Endothelial cell of umbilical vein (primary cell): ENCODE measurements around the gene JAM2.

Experiments
- EZH2 ChIP-seq: IDR thresholded peaks from 2 replicates; pipeline ENCODE4 v1.6.1; 2012; ENCODE audit warnings: borderline replicate concordance, low read depth, mild to moderate bottlenecking, moderate library complexity, low read length, inconsistent platforms; ENCODE audit not compliant: severe bottlenecking
- GATA2 ChIP-seq: IDR thresholded peaks from 2 replicates; pipeline ENCODE4 v1.7.0; 2011; ENCODE audit warnings: low read depth, mild to moderate bottlenecking, moderate library complexity, mixed read lengths, low read length; ENCODE audit not compliant: insufficient read length, insufficient read depth
- JUN ChIP-seq: IDR thresholded peaks from 2 replicates; pipeline ENCODE4 v1.6.1; 2011; ENCODE audit warnings: borderline replicate concordance, low read depth; ENCODE audit not compliant: insufficient read length, insufficient read depth
- MYC ChIP-seq: IDR thresholded peaks from one replicate; pipeline ENCODE4 v1.6.1; 2011; ENCODE audit warnings: mild to moderate bottlenecking, low read depth, low read length
- POLR2A ChIP-seq: IDR thresholded peaks from 2 replicates; pipeline ENCODE4 v1.6.1; 2012; ENCODE audit warnings: low read depth, mild to moderate bottlenecking, control low read depth, low read length
- POLR2AphosphoS5 ChIP-seq: IDR thresholded peaks from 2 replicates; pipeline ENCODE4 v1.6.1; 2012; ENCODE audit warnings: low read depth, mild to moderate bottlenecking, control low read depth, low read length, moderate library complexity; ENCODE audit not compliant: insufficient read depth
- TF ChIP-seq, protein P1 (sequence below), 2 donors: IDR thresholded peaks; 1 replicate in 1 of 2; 2 replicates in 1 of 2; pipeline ENCODE4 v1.5.1; 2011; ENCODE audit warnings: low read length in 2 of 2, mild to moderate bottlenecking in 2 of 2, moderate library complexity in 2 of 2, control low read depth in 1 of 2, inconsistent platforms in 1 of 2, low read depth in 1 of 2; ENCODE audit not compliant: insufficient read depth in 1 of 2; ENCODE audit errors: extremely low read depth in 1 of 2

DNA sequence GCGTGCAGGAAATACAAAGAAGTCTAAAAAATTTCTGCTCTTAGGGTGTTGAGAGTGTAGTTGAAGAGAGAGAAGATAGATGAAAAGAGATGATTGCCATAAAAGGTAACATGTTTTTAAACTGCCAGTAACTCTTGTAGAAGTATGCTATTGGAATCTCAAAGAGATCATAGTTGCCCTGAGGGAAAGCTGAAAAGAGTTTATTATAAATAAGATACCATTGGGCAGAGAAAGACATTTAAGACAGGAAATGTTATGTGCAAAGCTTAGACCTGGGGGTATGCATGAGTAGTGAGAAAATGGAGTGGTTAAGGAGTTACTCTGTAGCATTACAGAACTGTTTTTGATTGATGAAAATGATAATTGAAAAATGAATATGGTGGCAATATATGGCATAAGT lies 113.4 kb downstream of the JAM2 start:
- TF ChIP-seq EZH2 (no peak), JUN (no peak), POLR2AphosphoS5 (no peak), POLR2A (no peak), MYC (no peak), GATA2 (no peak)
- TF ChIP-seq, protein P1, sequence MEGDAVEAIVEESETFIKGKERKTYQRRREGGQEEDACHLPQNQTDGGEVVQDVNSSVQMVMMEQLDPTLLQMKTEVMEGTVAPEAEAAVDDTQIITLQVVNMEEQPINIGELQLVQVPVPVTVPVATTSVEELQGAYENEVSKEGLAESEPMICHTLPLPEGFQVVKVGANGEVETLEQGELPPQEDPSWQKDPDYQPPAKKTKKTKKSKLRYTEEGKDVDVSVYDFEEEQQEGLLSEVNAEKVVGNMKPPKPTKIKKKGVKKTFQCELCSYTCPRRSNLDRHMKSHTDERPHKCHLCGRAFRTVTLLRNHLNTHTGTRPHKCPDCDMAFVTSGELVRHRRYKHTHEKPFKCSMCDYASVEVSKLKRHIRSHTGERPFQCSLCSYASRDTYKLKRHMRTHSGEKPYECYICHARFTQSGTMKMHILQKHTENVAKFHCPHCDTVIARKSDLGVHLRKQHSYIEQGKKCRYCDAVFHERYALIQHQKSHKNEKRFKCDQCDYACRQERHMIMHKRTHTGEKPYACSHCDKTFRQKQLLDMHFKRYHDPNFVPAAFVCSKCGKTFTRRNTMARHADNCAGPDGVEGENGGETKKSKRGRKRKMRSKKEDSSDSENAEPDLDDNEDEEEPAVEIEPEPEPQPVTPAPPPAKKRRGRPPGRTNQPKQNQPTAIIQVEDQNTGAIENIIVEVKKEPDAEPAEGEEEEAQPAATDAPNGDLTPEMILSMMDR (IDR thresholded peaks at IDR 0.05; ENCODE audit: extremely low read depth in 1 of 2, insufficient read depth in 1 of 2, low read depth in 1 of 2, low read length in 2 of 2) = no peak
